PC-3 (cell line): ENCODE measurements around the gene CMTM1. TPM values are rescaled to one million over a fixed set of nuclear protein-coding genes. Genes with fewer than 3 reads are reported as not detected.

Experiments
- ATAC-seq: fragments of 200-7000 bp; cut with Tn5 transposase; 2 replicates; pipeline ENCODE4 v1.9.1; 2020; ENCODE audit warnings: mild to moderate bottlenecking, moderate library complexity
- BruUV-seq: library from RNA; stranded (reverse); fragments of 400-500 nt; replicated peaks from 2 replicates; lab custom pipeline; 2021; lab: Mats Ljungman, UMichigan
- CTCF ChIA-PET: fragments of 300-600 bp; sonication (Branson Sonifier 250); formaldehyde crosslinking; loops from one replicate; lab custom pipeline; 2022; ENCODE audit warnings: antibody characterized with exemption; lab: Charles Lee
- POLR2A ChIA-PET: fragments of 300-600 bp; sonication (Branson Sonifier 250); formaldehyde crosslinking; loops from one replicate; lab custom pipeline; 2022; ENCODE audit warnings: antibody characterized with exemption; ENCODE audit not compliant: unreplicated experiment; lab: Charles Lee
- DNase-seq: peaks from one replicate; pipeline ENCODE4 v3.0.0-alpha.2; 2015
- H2AFZ ChIP-seq: fragments of 300-600 bp; sonication (generic); 2 replicates; pipeline ENCODE4 v1.6.0; 2016; ENCODE audit warnings: antibody characterized with exemption, low read length
- H3F3A ChIP-seq: fragments of 300-600 bp; sonication (generic); one replicate; pipeline ENCODE4 v1.6.0; 2017; ENCODE audit warnings: antibody characterized with exemption, low read length, control low read depth, mild to moderate bottlenecking; ENCODE audit not compliant: unreplicated experiment
- H3K27ac ChIP-seq: fragments of 300-600 bp; sonication (generic); 2 replicates; pipeline ENCODE4 v1.5.1; 2016; ENCODE audit warnings: mild to moderate bottlenecking, low read length
- H3K27me3 ChIP-seq: fragments of 300-600 bp; sonication (generic); 2 replicates; pipeline ENCODE4 v1.6.1; 2016; ENCODE audit warnings: low read length, mixed read lengths
- H3K36me3 ChIP-seq: fragments of 300-600 bp; sonication (generic); 2 replicates; pipeline ENCODE4 v1.6.1; 2016; ENCODE audit warnings: low read depth, mixed run types, low read length, mixed read lengths
- H3K4me1 ChIP-seq: fragments of 300-600 bp; sonication (generic); 2 replicates; pipeline ENCODE4 v1.5.1; 2016; ENCODE audit warnings: low read length; ENCODE audit not compliant: insufficient read depth
- H3K4me2 ChIP-seq: fragments of 300-600 bp; sonication (generic); 2 replicates; pipeline ENCODE4 v1.6.0; 2016; ENCODE audit warnings: low read length
- H3K4me3 ChIP-seq: fragments of 300-600 bp; sonication (generic); 2 replicates; pipeline ENCODE4 v1.5.1; 2016; ENCODE audit warnings: mild to moderate bottlenecking, low read length, mixed read lengths
- H3K79me2 ChIP-seq: fragments of 300-600 bp; sonication (generic); 2 replicates; pipeline ENCODE4 v1.6.1; 2017; ENCODE audit warnings: low read length, mixed read lengths
- H3K9ac ChIP-seq: fragments of 300-600 bp; sonication (generic); 2 replicates; pipeline ENCODE4 v1.6.0; 2016; ENCODE audit warnings: mild to moderate bottlenecking, low read length
- H3K9me2 ChIP-seq: fragments of 300-600 bp; sonication (generic); replicated peaks from 2 replicates; pipeline ENCODE4 v1.6.1; 2016; ENCODE audit warnings: mixed run types, low read length, mixed read lengths
- H3K9me3 ChIP-seq: fragments of 300-600 bp; sonication (generic); 2 replicates; pipeline ENCODE4 v1.6.1; 2016; ENCODE audit warnings: low read length, mixed read lengths
- H4K20me1 ChIP-seq: fragments of 300-600 bp; sonication (generic); 2 replicates; pipeline ENCODE4 v1.6.1; 2016; ENCODE audit warnings: low read length, mixed read lengths
- EZH2 ChIP-seq: fragments of 300-600 bp; sonication (generic); IDR thresholded peaks from one replicate; pipeline ENCODE4 v1.6.1; 2017; ENCODE audit warnings: antibody characterized with exemption, mild to moderate bottlenecking, low read length; ENCODE audit not compliant: unreplicated experiment
- EZH2phosphoT487 ChIP-seq: fragments of 300-600 bp; sonication (generic); IDR thresholded peaks from 2 replicates; pipeline ENCODE4 v1.6.1; 2018; ENCODE audit warnings: mild to moderate bottlenecking, antibody characterized with exemption, low read length, borderline replicate concordance
- intact Hi-C: fragments of 100-400 bp; cut with micrococcal nuclease; formaldehyde crosslinking; loops from 2 replicates; pipeline ENCODE4 v1.9.0; 2023
- total RNA-seq: library from RNA; depleted of rRNA; stranded (reverse); fragments of >200 nt; gene quantifications from 2 replicates; pipeline ENCODE4 v1.2.3, GENCODE V29; 2014
- TF ChIP-seq, protein P1 (sequence below): fragments of 300-600 bp; sonication (generic); conservative IDR thresholded peaks from 2 replicates; pipeline ENCODE4 v1.5.1; 2017; ENCODE audit warnings: antibody characterized with exemption, low read depth, mild to moderate bottlenecking, low read length

Gene CMTM1
- total RNA-seq, 1 experiment from 2014 or later, result 1.4 TPM

DNA sequence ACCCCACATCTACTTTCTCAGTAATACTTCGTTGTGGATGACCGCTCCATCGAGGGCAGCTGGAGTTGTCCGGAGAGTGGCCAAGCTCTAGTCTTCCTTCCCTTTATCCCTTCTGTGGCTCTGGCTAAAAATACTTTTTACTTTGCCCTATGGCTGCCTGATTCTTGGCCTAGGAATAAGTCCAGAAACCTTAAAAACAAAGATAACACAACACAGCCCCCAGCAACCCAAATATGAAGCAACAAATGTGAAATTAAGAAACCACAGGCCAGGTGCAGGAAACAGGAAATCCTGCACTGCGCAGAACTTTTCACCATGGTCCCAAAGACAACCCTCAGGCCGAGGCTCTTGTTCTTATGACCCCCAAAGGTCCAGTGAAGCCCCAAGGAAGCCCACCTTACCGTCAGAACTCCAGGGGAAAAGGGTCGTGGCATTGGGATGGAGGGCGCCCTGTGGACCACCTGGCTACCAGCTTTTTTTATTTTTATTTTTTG, 42.3 kb upstream of the CMTM1 start:
- no peak overlapping the region for H3K9ac ChIP-seq
- no peak overlapping the region for H3K27ac ChIP-seq
- intact Hi-C loops, result loop anchor here (2.0 kb wide), 1 partner anchor 27 kb away; the partner anchor contains the start of gene TK2
- BruUV-seq, result no TSS peak
- TF ChIP-seq EZH2 (no peak), EZH2phosphoT487 (no peak)
- H3K4me3 ChIP-seq, result no peak overlapping the region
- DNase-seq (no peak), ATAC-seq (no peak)
- no peaks in the 10 kb centered on the region for H4K20me1 ChIP-seq
- H3K79me2 ChIP-seq, result no peaks in the 10 kb centered on the region
- no peaks in the 10 kb centered on the region for H3K9me3 ChIP-seq
- CTCF ChIA-PET, result no interaction called here
- POLR2A ChIA-PET, result no interaction called here
- H3K9me2 ChIP-seq, result no peaks in the 10 kb centered on the region
- no peak overlapping the region for H2AFZ ChIP-seq
- H3K36me3 ChIP-seq, result no peaks in the 10 kb centered on the region
- peaks cover 17% of the 10 kb centered on the region for H3K4me1 ChIP-seq
- no peaks in the 10 kb centered on the region for H3K27me3 ChIP-seq
- no peaks in the 10 kb centered on the region for H3F3A ChIP-seq
- no peak overlapping the region for H3K4me2 ChIP-seq

DNA sequence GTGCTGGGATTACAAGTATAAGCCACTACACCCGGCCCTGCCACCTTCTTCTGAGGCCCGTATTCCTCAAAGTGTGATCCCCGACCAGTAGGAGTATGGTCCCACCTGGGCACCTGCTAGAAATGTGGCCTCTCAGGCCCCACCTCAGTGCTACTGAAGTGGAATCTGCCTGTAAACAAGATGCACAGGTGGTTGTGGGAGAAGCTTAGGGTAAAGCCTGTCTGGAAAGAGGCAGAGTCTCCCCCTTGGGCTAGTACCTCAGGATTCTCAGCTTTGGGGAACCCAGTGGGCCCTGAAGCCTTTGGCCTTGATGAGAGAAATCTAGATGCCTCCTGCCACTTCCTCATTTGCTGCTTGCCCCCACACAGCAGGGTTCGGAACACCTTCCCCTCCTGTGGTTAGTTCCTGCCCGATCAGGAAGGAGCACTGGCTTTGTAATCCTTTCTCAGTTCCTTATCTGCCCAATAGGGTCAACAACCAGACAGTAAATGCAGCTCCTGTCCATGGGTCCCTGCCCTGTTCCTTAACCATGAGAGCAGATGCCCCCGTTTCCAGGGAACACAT, 41.6 kb upstream of the CMTM1 start:
- H3K27me3 ChIP-seq, result no peaks in the 10 kb centered on the region
- no peak overlapping the region for H3K4me2 ChIP-seq
- no peaks in the 10 kb centered on the region for H3K79me2 ChIP-seq
- ATAC-seq (no peak), DNase-seq (no peak)
- no peak overlapping the region for H3K9ac ChIP-seq
- H3K9me2 ChIP-seq, result no peaks in the 10 kb centered on the region
- no peaks in the 10 kb centered on the region for H3K36me3 ChIP-seq
- intact Hi-C loops, result no loop called here
- ChIA-PET CTCF (no interaction called here), POLR2A (no interaction called here)
- H2AFZ ChIP-seq, result no peak overlapping the region
- no peaks in the 10 kb centered on the region for H3K9me3 ChIP-seq
- TF ChIP-seq, protein P1, sequence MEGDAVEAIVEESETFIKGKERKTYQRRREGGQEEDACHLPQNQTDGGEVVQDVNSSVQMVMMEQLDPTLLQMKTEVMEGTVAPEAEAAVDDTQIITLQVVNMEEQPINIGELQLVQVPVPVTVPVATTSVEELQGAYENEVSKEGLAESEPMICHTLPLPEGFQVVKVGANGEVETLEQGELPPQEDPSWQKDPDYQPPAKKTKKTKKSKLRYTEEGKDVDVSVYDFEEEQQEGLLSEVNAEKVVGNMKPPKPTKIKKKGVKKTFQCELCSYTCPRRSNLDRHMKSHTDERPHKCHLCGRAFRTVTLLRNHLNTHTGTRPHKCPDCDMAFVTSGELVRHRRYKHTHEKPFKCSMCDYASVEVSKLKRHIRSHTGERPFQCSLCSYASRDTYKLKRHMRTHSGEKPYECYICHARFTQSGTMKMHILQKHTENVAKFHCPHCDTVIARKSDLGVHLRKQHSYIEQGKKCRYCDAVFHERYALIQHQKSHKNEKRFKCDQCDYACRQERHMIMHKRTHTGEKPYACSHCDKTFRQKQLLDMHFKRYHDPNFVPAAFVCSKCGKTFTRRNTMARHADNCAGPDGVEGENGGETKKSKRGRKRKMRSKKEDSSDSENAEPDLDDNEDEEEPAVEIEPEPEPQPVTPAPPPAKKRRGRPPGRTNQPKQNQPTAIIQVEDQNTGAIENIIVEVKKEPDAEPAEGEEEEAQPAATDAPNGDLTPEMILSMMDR, result no peak
- TF ChIP-seq EZH2phosphoT487, result no peak
- TF ChIP-seq EZH2, result no peak
- H4K20me1 ChIP-seq, result no peaks in the 10 kb centered on the region
- no peak overlapping the region for H3K4me3 ChIP-seq
- H3F3A ChIP-seq, result no peaks in the 10 kb centered on the region
- H3K4me1 ChIP-seq, result peaks cover 17% of the 10 kb centered on the region
- no peak overlapping the region for H3K27ac ChIP-seq
- BruUV-seq, result no TSS peak

DNA sequence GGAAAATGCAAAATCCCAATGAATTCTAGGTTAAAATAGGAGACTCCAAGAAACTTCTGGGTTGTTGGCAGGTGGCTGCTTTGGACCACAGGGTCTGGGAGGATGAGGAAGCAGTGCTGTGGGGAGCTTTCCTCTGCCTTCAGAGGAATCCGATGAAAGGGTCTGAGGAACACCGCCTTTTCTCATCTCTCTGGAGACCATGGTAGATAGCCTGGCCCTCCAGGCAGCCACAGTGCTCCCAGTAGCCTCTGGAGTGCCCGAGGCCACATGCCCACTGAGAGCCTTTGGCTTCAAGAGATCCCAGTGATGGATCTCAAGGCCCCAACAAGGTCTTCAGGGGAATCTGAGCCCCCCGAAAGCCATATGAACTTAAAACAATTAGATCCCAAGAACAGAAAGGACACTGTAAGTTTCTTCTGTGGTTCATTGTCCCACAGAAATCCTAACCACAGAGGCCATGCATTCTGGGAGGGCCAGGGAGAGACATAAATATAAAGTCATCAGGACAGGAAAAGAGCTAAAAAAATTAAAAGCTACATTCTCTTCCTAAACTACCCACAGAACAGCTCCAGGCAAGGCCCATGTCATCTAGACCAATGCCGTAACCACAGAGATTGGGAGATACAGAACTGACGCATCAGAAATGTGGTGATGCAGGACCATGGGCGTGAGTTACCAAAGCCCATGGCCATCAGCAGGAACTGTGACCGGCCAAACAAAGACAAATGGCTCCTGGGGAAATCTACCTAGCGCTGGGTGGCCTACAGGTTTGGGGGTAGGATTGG, 40.7 kb upstream of the CMTM1 start:
- intact Hi-C loops, result no loop called here
- Histone ChIP-seq H3K9me2 (no peaks in the 10 kb centered on the region), H3K27me3 (no peaks in the 10 kb centered on the region), H3K9ac (no peak overlapping the region), H3F3A (no peaks in the 10 kb centered on the region), H3K4me2 (no peak overlapping the region), H3K27ac (no peak overlapping the region), H3K4me3 (no peak overlapping the region), H3K4me1 (peaks cover 17% of the 10 kb centered on the region), H2AFZ (no peak overlapping the region), H3K79me2 (no peaks in the 10 kb centered on the region), H3K9me3 (no peaks in the 10 kb centered on the region), H3K36me3 (no peaks in the 10 kb centered on the region), H4K20me1 (no peaks in the 10 kb centered on the region)
- BruUV-seq, result no TSS peak
- DNase-seq, result no peak
- CTCF ChIA-PET, result no interaction called here
- ATAC-seq, result no peak
- POLR2A ChIA-PET, result no interaction called here
- TF ChIP-seq EZH2phosphoT487 (no peak), EZH2 (no peak)
- TF ChIP-seq, protein P1, result no peak
